OCI-LY7 (cell line): ENCODE data around the gene KHK. TPM values are rescaled to one million over a fixed set of nuclear protein-coding genes. Genes with fewer than 3 reads are reported as not detected.

Experiments
- BruUV-seq: library from RNA; stranded (reverse); fragments of 400-500 nt; replicated peaks from 2 replicates; lab custom pipeline; 2021; lab: Mats Ljungman, UMichigan
- CTCF ChIA-PET: fragments of 300-600 bp; sonication (Branson Sonifier 250); formaldehyde crosslinking; loops from one replicate; lab custom pipeline; 2022; ENCODE audit warnings: antibody characterized with exemption; ENCODE audit not compliant: unreplicated experiment; lab: Charles Lee
- POLR2A ChIA-PET: fragments of 300-600 bp; sonication (Branson Sonifier 250); formaldehyde crosslinking; loops from one replicate; lab custom pipeline; 2022; ENCODE audit warnings: antibody characterized with exemption; lab: Charles Lee
- DNase-seq: peaks from one replicate; pipeline ENCODE4 v3.0.0-alpha.2; 2015; ENCODE audit warnings: low spot score
- H2AFZ ChIP-seq: fragments of 200-600 bp; sonication (generic), shearing (Covaris generic); 2 replicates; pipeline ENCODE4 v1.6.1; 2014; ENCODE audit warnings: mild to moderate bottlenecking, antibody characterized with exemption, low read length, moderate library complexity
- H3K27ac ChIP-seq: fragments of 200-600 bp; sonication (generic); 2 replicates; pipeline ENCODE4 v1.5.1; 2014; ENCODE audit warnings: mixed run types, low read depth, mild to moderate bottlenecking, moderate library complexity, low read length, inconsistent platforms; ENCODE audit not compliant: poor library complexity, severe bottlenecking
- H3K36me3 ChIP-seq: fragments of 200-600 bp; sonication (generic); 2 replicates; pipeline ENCODE4 v1.6.1; 2014; ENCODE audit warnings: mild to moderate bottlenecking, antibody characterized with exemption, low read length, moderate library complexity, mixed read lengths; ENCODE audit not compliant: insufficient read depth
- H3K4me1 ChIP-seq: fragments of 200-600 bp; sonication (generic); 2 replicates; pipeline ENCODE4 v1.5.1; 2014; ENCODE audit warnings: mild to moderate bottlenecking, low read length; ENCODE audit not compliant: insufficient read depth, poor library complexity, severe bottlenecking
- H3K4me2 ChIP-seq: fragments of 200-600 bp; sonication (generic); 2 replicates; pipeline ENCODE4 v1.6.1; 2014; ENCODE audit warnings: mild to moderate bottlenecking, low read length
- H3K4me3 ChIP-seq: fragments of 200-600 bp; sonication (generic); 2 replicates; pipeline ENCODE4 v1.5.1; 2014; ENCODE audit warnings: mild to moderate bottlenecking, low read depth, low read length; ENCODE audit not compliant: poor library complexity, severe bottlenecking
- H3K79me2 ChIP-seq: fragments of 200-600 bp; sonication (generic); 2 replicates; pipeline ENCODE4 v1.6.1; 2016; ENCODE audit warnings: low read depth, mild to moderate bottlenecking, low read length, moderate library complexity, mixed read lengths; ENCODE audit not compliant: insufficient read depth
- H3K9me2 ChIP-seq: fragments of 200-600 bp; sonication (generic); 2 replicates; pipeline ENCODE4 v1.6.1; 2016; ENCODE audit warnings: mild to moderate bottlenecking, low read length, mixed read lengths; ENCODE audit not compliant: insufficient read depth
- H3K9me3 ChIP-seq: fragments of 200-600 bp; sonication (generic); 2 replicates; pipeline ENCODE4 v1.6.1; 2014; ENCODE audit warnings: mild to moderate bottlenecking, mixed run types, low read length, mixed read lengths
- H4K20me1 ChIP-seq: fragments of 200-600 bp; sonication (generic); 2 replicates; pipeline ENCODE4 v1.6.1; 2014; ENCODE audit warnings: mild to moderate bottlenecking, antibody characterized with exemption, low read length, moderate library complexity, mixed read lengths; ENCODE audit not compliant: insufficient read depth
- EZH2phosphoT487 ChIP-seq: fragments of 200-600 bp; sonication (generic); IDR thresholded peaks from 2 replicates; pipeline ENCODE4 v1.6.1; 2018; ENCODE audit warnings: low read depth, borderline replicate concordance, mild to moderate bottlenecking, mixed run types, antibody characterized with exemption, low read length, moderate library complexity, mixed read lengths
- intact Hi-C: fragments of 100-400 bp; cut with micrococcal nuclease; formaldehyde crosslinking; loops from one replicate; pipeline ENCODE4 v1.10.0; 2022; ENCODE audit not compliant: unreplicated experiment
- total RNA-seq, 2 experiments: library from RNA; depleted of rRNA in 1 of 2; stranded (reverse); fragments of >200 nt in 1 of 2; shearing (Covaris generic) in 1 of 2; gene quantifications; 2 replicates each; pipeline ENCODE4 v1.2.3, GENCODE V29; 2014 to 2022
- TF ChIP-seq, protein P1 (sequence below): fragments of 200-600 bp; sonication (generic); conservative IDR thresholded peaks from 2 replicates; pipeline ENCODE4 v1.5.1; 2014; ENCODE audit warnings: mild to moderate bottlenecking, antibody characterized with exemption, low read length, moderate library complexity, mixed read lengths

KHK gene
- total RNA-seq, 2 experiments from 2014 or later: 9.7 to 17.9 TPM

DNA sequence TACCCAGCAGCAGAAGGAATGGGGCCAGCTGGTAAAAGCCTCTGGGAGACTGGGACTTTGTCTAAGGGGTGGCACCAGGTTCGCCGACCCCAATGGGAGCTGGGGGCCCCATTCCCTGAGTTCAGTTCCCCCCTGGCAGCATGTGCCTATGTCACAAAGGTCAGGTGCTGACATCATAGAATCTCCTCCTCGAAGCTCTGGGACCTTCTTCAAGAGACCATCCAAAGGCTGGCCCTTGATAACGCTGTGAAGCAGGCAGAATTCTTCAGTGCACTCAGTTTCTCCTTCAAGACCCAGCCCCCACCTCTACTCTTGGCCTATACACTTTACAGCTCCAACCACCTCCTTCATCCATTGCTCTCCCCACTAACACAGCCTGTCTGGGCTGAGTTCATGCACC lies 52.7 kb downstream of the KHK start, which contains the start of gene PRR30:
Gene PRR30, minus strand, starts transcription at position 101 of the 400 bp plus-strand sequence. CDS start 1,081 bp downstream, outside the sequence.
- Histone ChIP-seq H3K4me2 (no peak within 1 kb of the TSS), H3K9me2 (no peaks in the 10 kb centered on the region), H4K20me1 (no peaks in the 10 kb centered on the region), H3K79me2 (peaks cover under 1% of the 10 kb centered on the region; the same call in 1 of the 2 replicates), H3K36me3 (no peaks in the 10 kb centered on the region), H3K9me3 (peaks cover 7% of the 10 kb centered on the region; the same call in 1 of the 2 replicates), H3K4me1 (peaks cover 8% of the 10 kb centered on the region), H2AFZ (no peak within 1 kb of the TSS), H3K27ac (no peak within 1 kb of the TSS), H3K4me3 (no peak within 1 kb of the TSS)
- no peak for TF ChIP-seq EZH2phosphoT487
- TF ChIP-seq, protein P1, sequence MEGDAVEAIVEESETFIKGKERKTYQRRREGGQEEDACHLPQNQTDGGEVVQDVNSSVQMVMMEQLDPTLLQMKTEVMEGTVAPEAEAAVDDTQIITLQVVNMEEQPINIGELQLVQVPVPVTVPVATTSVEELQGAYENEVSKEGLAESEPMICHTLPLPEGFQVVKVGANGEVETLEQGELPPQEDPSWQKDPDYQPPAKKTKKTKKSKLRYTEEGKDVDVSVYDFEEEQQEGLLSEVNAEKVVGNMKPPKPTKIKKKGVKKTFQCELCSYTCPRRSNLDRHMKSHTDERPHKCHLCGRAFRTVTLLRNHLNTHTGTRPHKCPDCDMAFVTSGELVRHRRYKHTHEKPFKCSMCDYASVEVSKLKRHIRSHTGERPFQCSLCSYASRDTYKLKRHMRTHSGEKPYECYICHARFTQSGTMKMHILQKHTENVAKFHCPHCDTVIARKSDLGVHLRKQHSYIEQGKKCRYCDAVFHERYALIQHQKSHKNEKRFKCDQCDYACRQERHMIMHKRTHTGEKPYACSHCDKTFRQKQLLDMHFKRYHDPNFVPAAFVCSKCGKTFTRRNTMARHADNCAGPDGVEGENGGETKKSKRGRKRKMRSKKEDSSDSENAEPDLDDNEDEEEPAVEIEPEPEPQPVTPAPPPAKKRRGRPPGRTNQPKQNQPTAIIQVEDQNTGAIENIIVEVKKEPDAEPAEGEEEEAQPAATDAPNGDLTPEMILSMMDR: no peak
- BruUV-seq: no TSS peak
- intact Hi-C loops: no loop called here
- CTCF ChIA-PET: no interaction called here
- POLR2A ChIA-PET: no interaction called here
- DNase-seq: no peak

DNA sequence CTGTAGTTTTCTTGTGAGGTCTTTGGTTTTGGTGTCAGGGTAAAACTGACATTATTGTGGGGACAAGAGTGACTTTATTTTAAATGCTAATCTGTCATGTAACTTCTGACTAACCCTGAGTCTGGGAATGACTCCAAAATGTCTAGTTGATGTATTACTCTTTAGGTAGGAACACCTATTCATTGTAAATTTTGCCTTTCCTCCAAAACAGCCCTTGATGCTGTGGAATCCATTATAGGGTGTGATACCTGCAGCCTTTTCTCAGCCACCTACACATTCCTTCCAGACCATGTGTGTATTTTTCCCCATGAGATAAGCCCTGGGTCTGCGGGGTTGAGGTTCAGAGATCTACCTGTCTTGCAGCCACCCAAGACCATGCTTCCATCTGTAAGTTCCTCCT lies 56.7 kb downstream of the KHK start:
- no peak for TF ChIP-seq EZH2phosphoT487
- TF ChIP-seq, protein P1: no peak
- BruUV-seq: no TSS peak
- Histone ChIP-seq H3K9me2 (no peaks in the 10 kb centered on the region), H3K4me3 (no peak overlapping the region), H3K36me3 (no peaks in the 10 kb centered on the region), H4K20me1 (no peaks in the 10 kb centered on the region), H3K27ac (no peak overlapping the region), H3K9me3 (peaks cover 7% of the 10 kb centered on the region; the same call in 1 of the 2 replicates), H3K4me1 (no peaks in the 10 kb centered on the region), H3K4me2 (no peak overlapping the region), H3K79me2 (no peaks in the 10 kb centered on the region), H2AFZ (no peak overlapping the region)
- POLR2A ChIA-PET: no interaction called here
- no peak for DNase-seq
- CTCF ChIA-PET: no interaction called here
- intact Hi-C loops: no loop called here

DNA sequence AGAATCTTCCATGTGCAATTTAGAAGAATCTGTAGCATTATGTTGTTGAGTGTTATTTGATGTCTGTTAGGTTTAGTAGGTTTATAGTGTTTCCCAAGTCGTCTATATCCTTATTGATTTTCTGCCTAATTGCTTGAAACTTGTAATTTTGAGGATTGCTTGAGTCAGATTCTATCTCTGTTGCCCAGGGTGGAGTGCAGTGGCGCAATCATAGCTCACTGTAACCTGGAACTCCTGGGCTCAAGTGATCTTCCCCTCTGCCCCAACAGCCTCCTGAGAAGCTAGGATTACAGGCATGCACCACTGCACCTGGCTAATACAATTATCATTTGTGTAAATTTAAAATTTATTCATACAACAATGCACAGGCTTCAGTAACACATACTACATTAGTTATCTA lies 59.1 kb downstream of the KHK start:
- intact Hi-C loops: no loop called here
- Histone ChIP-seq H3K4me3 (no peak overlapping the region), H3K36me3 (no peaks in the 10 kb centered on the region), H4K20me1 (no peaks in the 10 kb centered on the region), H3K27ac (no peak overlapping the region), H2AFZ (no peak overlapping the region), H3K4me1 (peaks cover 1% of the 10 kb centered on the region), H3K4me2 (no peak overlapping the region), H3K9me2 (no peaks in the 10 kb centered on the region), H3K79me2 (no peaks in the 10 kb centered on the region), H3K9me3 (peaks cover 7% of the 10 kb centered on the region; the same call in 1 of the 2 replicates)
- CTCF ChIA-PET: no interaction called here
- POLR2A ChIA-PET: interaction anchor here (0.6 to 1.1 kb wide), 2 partner anchors 11 to 715 kb away, joined by 3 to 4 read pairs; partner anchors contain the start of gene PREB
- DNase-seq: no peak
- BruUV-seq: no TSS peak
- TF ChIP-seq EZH2phosphoT487: no peak
- TF ChIP-seq, protein P1: no peak
